GM23338 (cell line): ENCODE data around the gene CEND1. TPM values are rescaled to one million over a fixed set of nuclear protein-coding genes. Genes with fewer than 3 reads are reported as not detected.
A peak's percentile ranks its signal among the peaks of the same experiment; 100 is the strongest.

Source experiments
- ATAC-seq: fragments of 200-7000 bp; cut with Tn5 transposase; 3 replicates; pipeline ENCODE4 v1.9.1; 2020
- DNase-seq: peaks from one replicate; pipeline ENCODE4 v3.0.0-alpha.2; 2015; ENCODE audit warnings: low spot score
- H2AFZ ChIP-seq: fragments of 200-600 bp; sonication (generic); 2 replicates; pipeline ENCODE4 v1.8.0; 2016; ENCODE audit warnings: antibody characterized with exemption, mild to moderate bottlenecking, moderate library complexity
- H3F3A ChIP-seq: fragments of 200-600 bp; sonication (generic); replicated peaks from 2 replicates; pipeline ENCODE4 v1.8.0; 2017; ENCODE audit warnings: antibody characterized with exemption, mixed run types, low read depth
- H3K27ac ChIP-seq: fragments of 200-600 bp; sonication (generic); 2 replicates; pipeline ENCODE4 v1.6.1; 2016; ENCODE audit warnings: low read depth
- H3K27me3 ChIP-seq: fragments of 200-600 bp; sonication (generic); 2 replicates; pipeline ENCODE4 v1.8.0; 2016; ENCODE audit warnings: mild to moderate bottlenecking, mixed run types, moderate library complexity; ENCODE audit not compliant: insufficient read depth
- H3K36me3 ChIP-seq: fragments of 200-600 bp; sonication (generic); 2 replicates; pipeline ENCODE4 v1.8.0; 2016; ENCODE audit warnings: mild to moderate bottlenecking; ENCODE audit not compliant: insufficient read depth
- H3K4me1 ChIP-seq: fragments of 200-600 bp; sonication (generic); 2 replicates; pipeline ENCODE4 v1.8.0; 2016; ENCODE audit warnings: mild to moderate bottlenecking, moderate library complexity; ENCODE audit not compliant: insufficient read depth
- H3K4me2 ChIP-seq: fragments of 200-600 bp; sonication (generic); 2 replicates; pipeline ENCODE4 v1.7.1; 2017; ENCODE audit warnings: mixed run types
- H3K4me3 ChIP-seq: fragments of 200-600 bp; sonication (generic); 2 replicates; pipeline ENCODE4 v1.6.1; 2016; ENCODE audit warnings: mixed run types
- H3K79me2 ChIP-seq: fragments of 200-600 bp; sonication (generic); replicated peaks from 2 replicates; pipeline ENCODE4 v1.8.0; 2017; ENCODE audit warnings: mild to moderate bottlenecking; ENCODE audit not compliant: insufficient read depth
- H3K9me2 ChIP-seq: fragments of 200-600 bp; sonication (generic); 2 replicates; pipeline ENCODE4 v1.8.0; 2017; ENCODE audit not compliant: insufficient read depth
- H4K20me1 ChIP-seq: fragments of 200-600 bp; sonication (generic); replicated peaks from 2 replicates; pipeline ENCODE4 v1.8.0; 2017; ENCODE audit warnings: mild to moderate bottlenecking; ENCODE audit not compliant: insufficient read depth
- H3K27ac Mint-ChIP-seq: 2 replicates; pipeline ENCODE4 v1.8.0; 2020; ENCODE audit warnings: inconsistent platforms, mild to moderate bottlenecking, moderate library complexity, mixed read lengths
- H3K27me3 Mint-ChIP-seq: 3 replicates; pipeline ENCODE4 v1.8.0; 2022; ENCODE audit warnings: low read depth, mild to moderate bottlenecking, moderate library complexity, mixed read lengths, inconsistent platforms; ENCODE audit not compliant: insufficient read depth, poor library complexity
- H3K36me3 Mint-ChIP-seq: 3 replicates; pipeline ENCODE4 v1.8.0; 2021; ENCODE audit warnings: low read depth, mild to moderate bottlenecking, inconsistent platforms, moderate library complexity, mixed read lengths
- H3K4me1 Mint-ChIP-seq: 3 replicates; pipeline ENCODE4 v1.8.0; 2020; ENCODE audit warnings: mild to moderate bottlenecking, inconsistent platforms, mixed read lengths
- H3K4me3 Mint-ChIP-seq: 3 replicates; pipeline ENCODE4 v1.8.0; 2021; ENCODE audit warnings: moderate library complexity, mild to moderate bottlenecking, inconsistent platforms, mixed read lengths
- H3K9me3 Mint-ChIP-seq: 3 replicates; pipeline ENCODE4 v1.8.0; 2020; ENCODE audit warnings: moderate library complexity, mild to moderate bottlenecking, inconsistent platforms, mixed read lengths
- CREB1 ChIP-seq: fragments of 250-450 bp; sonication (Bioruptor Pico); IDR thresholded peaks from 2 replicates; pipeline ENCODE4 v1.5.0; 2020; ENCODE audit warnings: low read depth, mild to moderate bottlenecking, moderate library complexity
- CTCF ChIP-seq, 2 experiments: fragments of 200-600 bp in 1 of 2; sonication (generic) in 1 of 2; conservative IDR thresholded peaks; 2 replicates each; pipeline versions ENCODE4 v1.5.1 to v1.6.1; 2016 to 2017; ENCODE audit warnings: antibody characterized with exemption in 2 of 2, low read depth in 2 of 2, mild to moderate bottlenecking in 2 of 2, moderate library complexity in 1 of 2
- ETS1 ChIP-seq: IDR thresholded peaks from 2 replicates; pipeline ENCODE4 v1.6.1; 2016; ENCODE audit warnings: antibody characterized with exemption
- JUNB ChIP-seq: IDR thresholded peaks from one replicate; pipeline ENCODE4 v1.6.1; 2016; ENCODE audit warnings: antibody characterized with exemption; ENCODE audit not compliant: unreplicated experiment
- REST ChIP-seq: IDR thresholded peaks from one replicate; pipeline ENCODE4 v1.6.1; 2018; ENCODE audit warnings: antibody characterized with exemption; ENCODE audit not compliant: unreplicated experiment
- STAT1 ChIP-seq: IDR thresholded peaks from one replicate; pipeline ENCODE4 v1.6.1; 2016; ENCODE audit warnings: antibody characterized with exemption; ENCODE audit not compliant: unreplicated experiment
- ZNF114 ChIP-seq: fragments of 250-450 bp; sonication (Bioruptor Pico); IDR thresholded peaks from 2 replicates; pipeline ENCODE4 v1.5.0; 2020; ENCODE audit warnings: mild to moderate bottlenecking, moderate library complexity
- ZNF462 ChIP-seq: fragments of 250-450 bp; sonication (Bioruptor Pico); IDR thresholded peaks from 2 replicates; pipeline ENCODE4 v1.5.0; 2020; ENCODE audit warnings: mild to moderate bottlenecking, moderate library complexity
- polyA plus RNA-seq: library from polyadenylated mRNA; unstranded; fragments of >200 nt; fragmentation: Nextera tagmentation; extraction: Ambion mirVana; gene quantifications from 2 replicates; pipeline ENCODE4 v1.2.1, GENCODE V29; 2016
- total RNA-seq: library from RNA; depleted of rRNA; stranded (reverse); fragments of >200 nt; shearing (Covaris generic); gene quantifications from 2 replicates; pipeline ENCODE4 v1.2.3, GENCODE V29; 2014

The CEND1 gene
- total and polyA plus RNA-seq, 2 experiments from 2014 or later = 4.8 to 5.5 TPM

- H3F3A ChIP-seq = peaks cover 14% of the 10 kb centered on the region
- no peaks in the 10 kb centered on the region; the same call in 1 of the 2 replicates for H3K9me2 ChIP-seq
- H4K20me1 ChIP-seq = peaks cover 20% of the 10 kb centered on the region
- Mint-ChIP-seq H3K27ac (peak overlapping the region; percentile 97), H3K27me3 (peaks cover 25% of the 10 kb centered on the region), H3K36me3 (peaks cover 19% of the 10 kb centered on the region), H3K4me3 (peak overlapping the region; percentile 86), H3K9me3 (peaks cover 18% of the 10 kb centered on the region; the same call in 2 of the 3 replicates), H3K4me1 (peaks cover 27% of the 10 kb centered on the region)
- H2AFZ ChIP-seq = no peak overlapping the region
- H3K79me2 ChIP-seq = peaks cover 42% of the 10 kb centered on the region
- H3K4me2 ChIP-seq = peak overlapping the region; percentile 97
- H3K27ac ChIP-seq = peak overlapping the region; percentile 95
- peaks cover 34% of the 10 kb centered on the region for H3K4me1 ChIP-seq
- H3K27me3 ChIP-seq = no peaks in the 10 kb centered on the region
- ATAC-seq (peak; percentile 30), DNase-seq (peak; percentile 64)
- no peaks in the 10 kb centered on the region; the same call in 1 of the 2 replicates for H3K36me3 ChIP-seq
- peak overlapping the region; percentile 89 for H3K4me3 ChIP-seq
- TF ChIP-seq ZNF114 (CRISPR knock-in tag) (no peak), ZNF462 (no peak), STAT1 (no peak), CREB1 (no peak), CTCF (conservative IDR thresholded peaks at IDR 0.05; ENCODE audit: low read depth in 2 of 2) (no peak), ETS1 (peak; percentile 2; the same call in 1 of the 2 replicates), REST (no peak), JUNB (no peak)
Observed at GRCh38 chr11:746289-747157, 43.4 kb downstream of the CEND1 start.
